Ramos (cell line): ENCODE measurements around the gene ZBTB22.
"Not testable (repeated sequence)": the region's sequence is repeated elsewhere in the genome, so short reads cannot be mapped to it uniquely, and the experiment has no call there.

Experiments used
- in situ Hi-C: fragments of 300-500 bp; cut with MboI; formaldehyde crosslinking; loops from one replicate; pipeline ENCODE4 v1.14.3; 2022; ENCODE audit warnings: low sequenced_read_pairs; ENCODE audit not compliant: unreplicated experiment

Gene ZBTB22

GRCh38 chr6:33280539-33280938 is 37.0 kb downstream of the ZBTB22 start:
- in situ Hi-C loops = no loop called here

GRCh38 chr6:33279971-33280511 is 37.5 kb downstream of the ZBTB22 start:
- in situ Hi-C loops = no loop called here

GRCh38 chr6:33279257-33279695 is 38.3 kb downstream of the ZBTB22 start:
- in situ Hi-C loops = no loop called here

- in situ Hi-C loops = no loop called here
Observed at GRCh38 chr6:33278810-33279209, 38.7 kb downstream of the ZBTB22 start.

GRCh38 chr6:33278392-33278741 is 39.2 kb downstream of the ZBTB22 start:
- in situ Hi-C loops = no loop called here

- in situ Hi-C loops = no loop called here
Observed at GRCh38 chr6:33277663-33278391, 39.7 kb downstream of the ZBTB22 start.

- in situ Hi-C loops = no loop called here
Observed at GRCh38 chr6:33276864-33277662, 40.5 kb downstream of the ZBTB22 start, which contains the start of gene B3GALT4. TSS of gene B3GALT4 (plus strand) at chr6:33277123. CDS start at chr6:33277420, 297 bp downstream.

GRCh38 chr6:33276581-33276863 is 41.0 kb downstream of the ZBTB22 start:
- in situ Hi-C loops = no loop called here

GRCh38 chr6:33275795-33276580 is 41.6 kb downstream of the ZBTB22 start:
- in situ Hi-C loops = not testable (repeated sequence)

- in situ Hi-C loops = no loop called here
Observed at GRCh38 chr6:33273924-33274902, 43.3 kb downstream of the ZBTB22 start.

- in situ Hi-C loops = no loop called here
Observed at GRCh38 chr6:33273129-33273923, 44.2 kb downstream of the ZBTB22 start.

- in situ Hi-C loops = no loop called here
Observed at GRCh38 chr6:33272275-33273128, 45.0 kb downstream of the ZBTB22 start.

GRCh38 chr6:33271468-33272274 is 45.9 kb downstream of the ZBTB22 start, which contains the start of the genes RPS18 and VPS52:
TSS of gene RPS18 (plus strand) at chr6:33272075. CDS start at chr6:33272120, 45 bp downstream.
TSS of gene VPS52 (minus strand) at chr6:33271876. CDS start at chr6:33271675, 201 bp downstream.
- in situ Hi-C loops = no loop called here

GRCh38 chr6:33271117-33271467 is 46.5 kb downstream of the ZBTB22 start:
- in situ Hi-C loops = no loop called here
